ENCODE measurements around the gene SNN. TPM values are rescaled to one million over a fixed set of nuclear protein-coding genes. Genes with fewer than 3 reads are reported as not detected.

The SNN gene
- total and polyA plus RNA-seq, 2 donors (not counting 1 experiment from before 2014, with no cell fraction given), result 55.4 to 63.3 TPM

DNA sequence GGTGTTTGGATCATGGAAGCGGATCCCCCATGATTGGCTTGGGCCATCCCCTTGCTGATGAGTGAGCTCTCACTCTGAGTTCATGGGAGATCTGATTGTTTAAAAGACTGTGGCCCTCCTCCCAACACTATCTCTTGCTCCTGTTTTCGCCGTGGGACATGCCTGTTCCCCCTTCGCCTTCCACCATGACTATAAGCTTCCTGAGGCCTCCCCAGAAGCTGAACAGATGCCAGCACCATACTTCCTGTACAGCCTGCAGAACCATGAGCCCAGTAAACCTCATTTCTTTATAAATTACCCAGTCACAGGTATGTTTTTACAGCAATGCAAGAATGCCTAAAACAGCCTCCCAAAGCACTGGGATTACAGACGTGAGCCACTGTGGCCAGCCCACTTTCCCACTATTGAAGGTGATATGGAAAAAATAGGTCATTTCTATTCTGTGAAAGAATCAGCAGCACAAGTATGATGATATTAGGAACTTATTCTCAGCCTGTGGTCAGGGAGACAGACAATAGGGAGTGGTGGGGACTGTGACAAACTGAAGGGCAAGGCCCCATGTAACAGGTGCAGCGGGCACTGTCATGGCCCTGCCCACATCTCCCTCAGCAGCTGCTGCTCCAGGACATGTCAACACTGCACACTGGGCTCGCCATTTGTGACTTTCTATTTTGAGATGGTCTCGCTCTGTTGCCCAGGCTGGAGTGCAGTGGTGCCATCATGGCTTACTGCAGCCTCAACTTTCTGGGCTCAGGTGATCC lies 47.8 kb upstream of the SNN start:
- Histone ChIP-seq H3K4me2 (replicated peaks; ENCODE audit: low read depth, low read length, poor library complexity, severe bottlenecking) (peak overlapping the region; percentile 1), H3K4me3 (ENCODE audit: control extremely low read depth in 1 of 5, extremely low read depth in 1 of 5, insufficient read depth in 1 of 5, low read depth in 2 of 5, low read length in 4 of 5) (no peak overlapping the region), H3K27me3 (replicated peaks in 1 of 4; ENCODE audit: control extremely low read depth in 1 of 4, control insufficient read depth in 3 of 4, insufficient read depth in 4 of 4, low read length in 3 of 4) (no peaks in the 10 kb centered on the region), H3K9me3 (ENCODE audit: control extremely low read depth in 1 of 3, control insufficient read depth in 2 of 3, insufficient read depth in 1 of 3, low read length in 2 of 3) (peaks cover 0 to 14% (median 5%) of the 10 kb centered on the region in 3 donors), H3K4me1 (ENCODE audit: control insufficient read depth in 2 of 2, insufficient read depth in 2 of 2, low read length in 2 of 2) (peaks cover 52 to 71% of the 10 kb centered on the region in 2 donors), H3K9ac (ENCODE audit: low read length) (no peak overlapping the region), H3K36me3 (replicated peaks in 1 of 2; ENCODE audit: control extremely low read depth in 1 of 2, control insufficient read depth in 1 of 2, extremely low read depth in 1 of 2, insufficient read depth in 2 of 2, low read length in 1 of 2) (no peaks in the 10 kb centered on the region), H2AFZ (ENCODE audit: insufficient read depth, low read depth, low read length, poor library complexity, severe bottlenecking) (no peak overlapping the region), H4K20me1 (ENCODE audit: control insufficient read depth, insufficient read depth, low read length, poor library complexity, severe bottlenecking) (no peaks in the 10 kb centered on the region), H3K79me2 (ENCODE audit: control insufficient read depth, insufficient read depth, low read length) (peaks cover 4% of the 10 kb centered on the region), H3K27ac (ENCODE audit: low read length in 2 of 2) (peak overlapping the region in 1 of 2 donors; percentile 5)
- DNase-seq, result no peak
- H3K9me3 Mint-ChIP-seq (ENCODE audit: insufficient read depth), result no peaks in the 10 kb centered on the region
- intact Hi-C loops (cut with micrococcal nuclease), result loop anchor here (5.0 kb wide), 1 partner anchor 33 kb away; the partner anchor contains the start of gene LITAF
- peaks cover 51% of the 10 kb centered on the region for H3K4me1 Mint-ChIP-seq
- H3K27ac Mint-ChIP-seq, result peak overlapping the region; percentile 78
- no peaks in the 10 kb centered on the region for H3K27me3 Mint-ChIP-seq
- peak overlapping the region; percentile 17 for H3K4me3 Mint-ChIP-seq
- 81% methylated on average over 6 of the region's 8 CpGs for WGBS (ENCODE audit: insufficient coverage)
- ChIA-PET CTCF (interaction anchor here (0.7 to 2.6 kb wide), 5 partner anchors 15 to 363 kb away, joined by 3 to 15 read pairs (median 7); partner anchors contain the start of gene LITAF), POLR2A (no interaction called here)
- no peak for TF ChIP-seq EZH2 (IDR thresholded peaks at IDR 0.05; ENCODE audit: borderline replicate concordance, insufficient read depth, low read depth, low read length, poor library complexity, severe bottlenecking)
- TF ChIP-seq, protein P1, sequence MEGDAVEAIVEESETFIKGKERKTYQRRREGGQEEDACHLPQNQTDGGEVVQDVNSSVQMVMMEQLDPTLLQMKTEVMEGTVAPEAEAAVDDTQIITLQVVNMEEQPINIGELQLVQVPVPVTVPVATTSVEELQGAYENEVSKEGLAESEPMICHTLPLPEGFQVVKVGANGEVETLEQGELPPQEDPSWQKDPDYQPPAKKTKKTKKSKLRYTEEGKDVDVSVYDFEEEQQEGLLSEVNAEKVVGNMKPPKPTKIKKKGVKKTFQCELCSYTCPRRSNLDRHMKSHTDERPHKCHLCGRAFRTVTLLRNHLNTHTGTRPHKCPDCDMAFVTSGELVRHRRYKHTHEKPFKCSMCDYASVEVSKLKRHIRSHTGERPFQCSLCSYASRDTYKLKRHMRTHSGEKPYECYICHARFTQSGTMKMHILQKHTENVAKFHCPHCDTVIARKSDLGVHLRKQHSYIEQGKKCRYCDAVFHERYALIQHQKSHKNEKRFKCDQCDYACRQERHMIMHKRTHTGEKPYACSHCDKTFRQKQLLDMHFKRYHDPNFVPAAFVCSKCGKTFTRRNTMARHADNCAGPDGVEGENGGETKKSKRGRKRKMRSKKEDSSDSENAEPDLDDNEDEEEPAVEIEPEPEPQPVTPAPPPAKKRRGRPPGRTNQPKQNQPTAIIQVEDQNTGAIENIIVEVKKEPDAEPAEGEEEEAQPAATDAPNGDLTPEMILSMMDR (IDR thresholded peaks at IDR 0.05), result no peak
- no peak for ATAC-seq (ENCODE audit: low read depth)

DNA sequence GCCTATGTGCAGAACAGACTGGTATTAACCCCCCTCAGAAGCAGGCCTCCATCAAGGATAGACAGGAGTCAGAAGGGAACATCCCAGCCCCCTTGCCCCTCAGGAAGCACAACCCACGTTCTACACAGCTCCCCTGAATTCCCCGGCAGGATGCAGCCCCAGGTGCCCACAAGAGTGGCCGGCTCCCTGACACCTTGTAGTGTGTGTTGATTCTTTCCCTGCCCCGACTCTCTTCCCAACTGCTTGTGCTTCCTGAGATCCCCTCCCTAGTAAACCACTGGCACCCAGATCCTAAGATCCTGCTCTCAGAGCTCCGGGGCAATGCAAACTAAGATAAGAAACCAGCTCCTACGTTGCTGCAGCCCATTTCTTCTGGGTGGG lies 46.7 kb upstream of the SNN start:
- Histone ChIP-seq H3K27me3 (replicated peaks in 1 of 4; ENCODE audit: control extremely low read depth in 1 of 4, control insufficient read depth in 3 of 4, insufficient read depth in 4 of 4, low read length in 3 of 4) (no peaks in the 10 kb centered on the region), H3K79me2 (ENCODE audit: control insufficient read depth, insufficient read depth, low read length) (peaks cover 4% of the 10 kb centered on the region), H3K9ac (ENCODE audit: low read length) (peak overlapping the region; percentile 58), H2AFZ (ENCODE audit: insufficient read depth, low read depth, low read length, poor library complexity, severe bottlenecking) (peak overlapping the region; percentile 81), H3K36me3 (replicated peaks in 1 of 2; ENCODE audit: control extremely low read depth in 1 of 2, control insufficient read depth in 1 of 2, extremely low read depth in 1 of 2, insufficient read depth in 2 of 2, low read length in 1 of 2) (no peaks in the 10 kb centered on the region), H3K4me1 (ENCODE audit: control insufficient read depth in 2 of 2, insufficient read depth in 2 of 2, low read length in 2 of 2) (peaks cover 52 to 75% of the 10 kb centered on the region in 2 donors), H3K9me3 (ENCODE audit: control extremely low read depth in 1 of 3, control insufficient read depth in 2 of 3, insufficient read depth in 1 of 3, low read length in 2 of 3) (peaks cover 0 to 14% (median 5%) of the 10 kb centered on the region in 3 donors), H3K27ac (ENCODE audit: low read length in 2 of 2) (peak overlapping the region; percentile 68 to 84), H3K4me3 (ENCODE audit: control extremely low read depth in 1 of 5, extremely low read depth in 1 of 5, insufficient read depth in 1 of 5, low read depth in 2 of 5, low read length in 4 of 5) (peak overlapping the region in 4 of 5 experiments; percentile 9 to 63 (median 36)), H3K4me2 (replicated peaks; ENCODE audit: low read depth, low read length, poor library complexity, severe bottlenecking) (peak overlapping the region; percentile 79), H4K20me1 (ENCODE audit: control insufficient read depth, insufficient read depth, low read length, poor library complexity, severe bottlenecking) (no peaks in the 10 kb centered on the region)
- peaks cover 52% of the 10 kb centered on the region for H3K4me1 Mint-ChIP-seq
- WGBS (ENCODE audit: insufficient coverage), result 33% methylated on average over 3 of the region's 6 CpGs
- no peak for DNase-seq
- peak overlapping the region; percentile 77 for H3K4me3 Mint-ChIP-seq
- ChIA-PET POLR2A (interaction anchor here (0.6 to 1.3 kb wide), 3 partner anchors 9 to 147 kb away, joined by 3 to 9 read pairs (median 6); no protein-coding TSS in a partner anchor), CTCF (interaction anchor here (0.5 to 2.6 kb wide), 10 partner anchors 17 to 656 kb away, joined by 3 to 15 read pairs (median 3); partner anchors contain the start of gene LITAF)
- peak overlapping the region; percentile 85 for H3K27ac Mint-ChIP-seq
- no peak for ATAC-seq (ENCODE audit: low read depth)
- intact Hi-C loops (cut with micrococcal nuclease), result loop anchor here (5.0 kb wide), 1 partner anchor 34 kb away; the partner anchor contains the start of gene LITAF
- no peak for TF ChIP-seq EZH2 (IDR thresholded peaks at IDR 0.05; ENCODE audit: borderline replicate concordance, insufficient read depth, low read depth, low read length, poor library complexity, severe bottlenecking)
- TF ChIP-seq, protein P1 (IDR thresholded peaks at IDR 0.05), result no peak
- H3K27me3 Mint-ChIP-seq, result no peaks in the 10 kb centered on the region
- H3K9me3 Mint-ChIP-seq (ENCODE audit: insufficient read depth), result no peaks in the 10 kb centered on the region

All from B cell (primary cell).